MCF 10A (cell line): ENCODE results near the gene ZNF608. TPM values are rescaled to one million over a fixed set of nuclear protein-coding genes. Genes with fewer than 3 reads are reported as not detected.

Source experiments
- Bru-seq: library from RNA; stranded (reverse); fragments of 400-500 nt; gene quantifications from one replicate; lab custom pipeline; 2021; lab: Mats Ljungman, UMichigan
- BruChase-seq, 2 experiments: library from RNA; stranded (reverse); fragments of 400-500 nt; gene quantifications; one replicate each; lab custom pipeline; 2021; lab: Mats Ljungman, UMichigan
- BruUV-seq: library from RNA; stranded (reverse); fragments of 400-500 nt; replicated peaks from 2 replicates; lab custom pipeline; 2021; lab: Mats Ljungman, UMichigan
- CTCF ChIA-PET: fragments of 300-600 bp; sonication (Branson Sonifier 250); formaldehyde crosslinking; extraction: SDS; loops from one replicate; lab custom pipeline; 2021; ENCODE audit warnings: antibody characterized with exemption, inconsistent platforms; lab: Yijun Ruan, JAX
- POLR2A ChIA-PET: fragments of 300-600, 350-650 bp; sonication (Branson Sonifier 250); formaldehyde crosslinking; extraction: SDS; loops from one replicate; lab custom pipeline; 2020; ENCODE audit warnings: antibody characterized with exemption, inconsistent platforms; lab: Yijun Ruan, JAX
- DNase-seq: peaks from one replicate; pipeline ENCODE4 v3.0.0-alpha.2; 2018; ENCODE audit not compliant: unreplicated experiment
- H3K27ac Mint-ChIP-seq: one replicate; pipeline ENCODE4 v1.8.0; 2022; ENCODE audit warnings: mild to moderate bottlenecking, low read depth, mixed read lengths; ENCODE audit not compliant: unreplicated experiment
- H3K27me3 Mint-ChIP-seq: one replicate; pipeline ENCODE4 v1.8.0; 2022; ENCODE audit warnings: mixed read lengths; ENCODE audit not compliant: insufficient read depth, unreplicated experiment
- H3K36me3 Mint-ChIP-seq: one replicate; pipeline ENCODE4 v1.8.0; 2022; ENCODE audit warnings: mild to moderate bottlenecking, moderate library complexity, mixed read lengths; ENCODE audit not compliant: insufficient read depth, unreplicated experiment
- H3K4me1 Mint-ChIP-seq: one replicate; pipeline ENCODE4 v1.8.0; 2022; ENCODE audit warnings: mixed read lengths; ENCODE audit not compliant: insufficient read depth, unreplicated experiment
- H3K4me3 Mint-ChIP-seq: one replicate; pipeline ENCODE4 v1.8.0; 2022; ENCODE audit warnings: mild to moderate bottlenecking, moderate library complexity, mixed read lengths; ENCODE audit not compliant: unreplicated experiment
- H3K9me3 Mint-ChIP-seq: one replicate; pipeline ENCODE4 v1.8.0; 2022; ENCODE audit warnings: mixed read lengths; ENCODE audit not compliant: unreplicated experiment
- intact Hi-C: fragments of 100-400 bp; cut with micrococcal nuclease; formaldehyde crosslinking; loops from 2 replicates; pipeline ENCODE4 v1.14.1; 2022
- long read RNA-seq: library from polyadenylated mRNA; stranded (forward); transcript quantifications from one replicate; pipeline ENCODE4 v2.0.0, GENCODE V29; 2022
- total RNA-seq: library from RNA; stranded (reverse); gene quantifications from 2 replicates; pipeline ENCODE4 v1.2.3, GENCODE V29; 2022
- TF ChIP-seq, protein P1 (sequence below): fragments of 200-600 bp; IDR thresholded peaks from one replicate; pipeline ENCODE4 v1.8.0; 2022; ENCODE audit warnings: antibody characterized with exemption, mild to moderate bottlenecking; ENCODE audit not compliant: unreplicated experiment

Gene ZNF608
- total RNA-seq (8.4 and 10.4 TPM in 2 replicates), Bru-seq, nascent RNA (percentile 65 among the genes with signal in this experiment), BruChase-seq, experiment 1, labeled RNA remaining after a 6-hour chase (percentile 58 among the genes with signal in this experiment), BruChase-seq, experiment 2, labeled RNA remaining after a 2-hour chase (percentile 63 among the genes with signal in this experiment)
- long read RNA-seq, partial matches to known transcripts = 1 of 2 reads
- long read RNA-seq, other reads (novel, unspliced or antisense) = 1 of 2 reads

- Mint-ChIP-seq H3K36me3 (peaks cover 4% of the 10 kb centered on the region), H3K4me3 (no peak within 1 kb of the TSS), H3K9me3 (no peaks in the 10 kb centered on the region), H3K4me1 (peaks cover 12% of the 10 kb centered on the region), H3K27ac (no peak within 1 kb of the TSS), H3K27me3 (no peaks in the 10 kb centered on the region)
- TSS peak; percentile 48 for BruUV-seq
- CTCF ChIA-PET = interaction anchor here (0.6 to 1.5 kb wide), 8 partner anchors 20 to 1930 kb away, joined by 3 read pairs; no protein-coding TSS in a partner anchor
- TF ChIP-seq, protein P1, sequence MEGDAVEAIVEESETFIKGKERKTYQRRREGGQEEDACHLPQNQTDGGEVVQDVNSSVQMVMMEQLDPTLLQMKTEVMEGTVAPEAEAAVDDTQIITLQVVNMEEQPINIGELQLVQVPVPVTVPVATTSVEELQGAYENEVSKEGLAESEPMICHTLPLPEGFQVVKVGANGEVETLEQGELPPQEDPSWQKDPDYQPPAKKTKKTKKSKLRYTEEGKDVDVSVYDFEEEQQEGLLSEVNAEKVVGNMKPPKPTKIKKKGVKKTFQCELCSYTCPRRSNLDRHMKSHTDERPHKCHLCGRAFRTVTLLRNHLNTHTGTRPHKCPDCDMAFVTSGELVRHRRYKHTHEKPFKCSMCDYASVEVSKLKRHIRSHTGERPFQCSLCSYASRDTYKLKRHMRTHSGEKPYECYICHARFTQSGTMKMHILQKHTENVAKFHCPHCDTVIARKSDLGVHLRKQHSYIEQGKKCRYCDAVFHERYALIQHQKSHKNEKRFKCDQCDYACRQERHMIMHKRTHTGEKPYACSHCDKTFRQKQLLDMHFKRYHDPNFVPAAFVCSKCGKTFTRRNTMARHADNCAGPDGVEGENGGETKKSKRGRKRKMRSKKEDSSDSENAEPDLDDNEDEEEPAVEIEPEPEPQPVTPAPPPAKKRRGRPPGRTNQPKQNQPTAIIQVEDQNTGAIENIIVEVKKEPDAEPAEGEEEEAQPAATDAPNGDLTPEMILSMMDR = no peak
- intact Hi-C loops = loop anchor here (1.0 to 10.0 kb wide), 13 partner anchors 44 to 1381 kb away; no protein-coding TSS in a partner anchor
- POLR2A ChIA-PET = interaction anchor here (0.6 to 6.2 kb wide), 35 partner anchors 9 to 1443 kb away, joined by 3 to 103 read pairs (median 4); no protein-coding TSS in a partner anchor
- peak; percentile 82 for DNase-seq
These were observed at the start of gene ZNF608 for GRCh38 chr5:124745928-124746915. Gene ZNF608, minus strand, starts transcription at chr5:124746639. Its CDS starts 1,650 bp downstream, at chr5:124744989.

DNA sequence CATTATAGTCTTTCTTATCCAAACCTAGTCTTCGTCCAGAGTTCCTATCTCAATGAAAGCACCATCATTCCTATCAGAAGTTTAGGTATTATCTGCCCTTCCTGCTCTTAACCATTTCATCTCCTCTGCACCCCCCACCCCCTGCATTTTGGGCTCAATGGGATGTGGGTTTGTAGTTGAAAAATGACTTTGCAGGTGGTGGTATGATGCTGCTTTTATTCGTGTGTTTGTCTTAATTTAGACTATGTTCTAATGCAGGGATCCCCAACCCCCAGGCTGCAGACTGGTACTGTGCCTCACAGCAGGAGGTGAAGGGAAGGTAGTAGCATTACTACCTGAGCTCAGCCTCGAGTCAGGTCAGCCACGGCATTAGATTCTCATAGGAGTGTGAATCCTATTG is 49.4 kb upstream of the ZNF608 start:
- Mint-ChIP-seq H3K4me3 (no peak overlapping the region), H3K9me3 (no peaks in the 10 kb centered on the region), H3K27ac (no peak overlapping the region), H3K36me3 (no peaks in the 10 kb centered on the region), H3K4me1 (peaks cover 8% of the 10 kb centered on the region), H3K27me3 (no peaks in the 10 kb centered on the region)
- ChIA-PET CTCF (interaction anchor here (1.6 kb wide), 1 partner anchor 12 kb away, joined by 5 read pairs; no protein-coding TSS in a partner anchor), POLR2A (interaction anchor here (0.9 to 1.9 kb wide), 2 partner anchors 12 to 28 kb away, joined by 4 to 5 read pairs; no protein-coding TSS in a partner anchor)
- no TSS peak for BruUV-seq
- intact Hi-C loops = no loop called here
- TF ChIP-seq, protein P1 = no peak
- no peak for DNase-seq

GRCh38 chr5:124790895-124791732 is 44.7 kb upstream of the ZNF608 start:
- CTCF ChIA-PET = interaction anchor here (0.7 to 1.4 kb wide), 6 partner anchors 19 to 51 kb away, joined by 3 to 5 read pairs (median 4); no protein-coding TSS in a partner anchor
- no TSS peak for BruUV-seq

More at GRCh38 chr5:124790895-124791732, 44.7 kb upstream of the ZNF608 start:
- peak overlapping the region; percentile 54 for H3K27ac Mint-ChIP-seq
- intact Hi-C loops = loop anchor here (1.0 to 2.0 kb wide), 2 partner anchors 45 to 52 kb away; partner anchors contain the start of gene ZNF608
- no peak overlapping the region for H3K4me3 Mint-ChIP-seq
- POLR2A ChIA-PET = interaction anchor here (0.6 to 4.2 kb wide), 19 partner anchors 9 to 621 kb away, joined by 3 to 37 read pairs (median 4); partner anchors contain the start of gene ZNF608
- no peaks in the 10 kb centered on the region for H3K9me3 Mint-ChIP-seq
- TF ChIP-seq, protein P1 = no peak
- H3K4me1 Mint-ChIP-seq = peaks cover 21% of the 10 kb centered on the region
- DNase-seq = peak; percentile 73
- H3K27me3 Mint-ChIP-seq = no peaks in the 10 kb centered on the region
- H3K36me3 Mint-ChIP-seq = no peaks in the 10 kb centered on the region
